Right lobe of liver (tissue), 6 donors: ENCODE measurements around the gene B3GLCT. TPM values are rescaled to one million over a fixed set of nuclear protein-coding genes. Genes with fewer than 3 reads are reported as not detected.

Source experiments
- ATAC-seq, 4 donors: fragments of 200-7000 bp; cut with Tn5 transposase; one replicate each; pipeline ENCODE4 v1.9.1; 2020; ENCODE audit warnings: mild to moderate bottlenecking in 4 of 4, moderate library complexity in 4 of 4
- DNase-seq, 3 donors: peaks; one replicate each; pipeline ENCODE4 v3.0.0-alpha.2; 2020
- H3K27ac ChIP-seq, 3 donors: fragments of 200-600 bp; one replicate each; pipeline ENCODE4 v1.8.0; 2022
- H3K27me3 ChIP-seq, 2 donors: fragments of 200-600 bp; one replicate each; pipeline ENCODE4 v1.8.0; 2022
- H3K36me3 ChIP-seq, 4 donors: fragments of 200-600 bp; sonication (generic) in 1 of 4; one replicate each; pipeline versions ENCODE4 v1.5.1 to v1.8.0; 2017 to 2022; ENCODE audit warnings: control low read depth in 1 of 4
- H3K4me1 ChIP-seq, 4 donors: fragments of 200-600 bp; sonication (generic) in 1 of 4; one replicate each; pipeline versions ENCODE4 v1.5.1 to v1.8.0; 2017 to 2022; ENCODE audit warnings: control low read depth in 1 of 4
- H3K4me3 ChIP-seq, 3 donors: fragments of 200-600 bp; one replicate each; pipeline ENCODE4 v1.8.0; 2022
- H3K9me3 ChIP-seq, 4 donors: fragments of 200-600 bp; sonication (generic) in 1 of 4; one replicate each; pipeline versions ENCODE4 v1.5.1 to v1.8.0; 2017 to 2022; ENCODE audit warnings: control low read depth in 1 of 4
- CTCF ChIP-seq, 4 donors: fragments of 200-600 bp in 3 of 4; fragments of 450-650 bp in 1 of 4; IDR thresholded peaks; one replicate each; pipeline versions ENCODE4 v1.5.1 to v1.8.0; 2016 to 2022; ENCODE audit warnings: antibody characterized with exemption in 4 of 4, mild to moderate bottlenecking in 2 of 4
- POLR2A ChIP-seq: fragments of 450-650 bp; IDR thresholded peaks from one replicate; pipeline ENCODE4 v1.6.1; 2017; ENCODE audit warnings: antibody characterized with exemption, mild to moderate bottlenecking
- WGBS: methylation state at CpG from one replicate; pipeline ENCODE4 v1.1.6; 2018; ENCODE audit warnings: low coverage, low lambda C conversion rate; ENCODE audit not compliant: insufficient coverage; ENCODE audit errors: missing lambda C conversion rate; 5-methylcytosine and 5-hydroxymethylcytosine counted together
- intact Hi-C, 2 donors: fragments of 100-400 bp; cut with DNase I; formaldehyde crosslinking; loops; one replicate each; pipeline versions ENCODE4 v1.11.2 to v1.14.1; 2022
- total RNA-seq, 6 experiments: library from RNA; depleted of rRNA in 2 of 6; stranded (reverse); fragments of >200 nt in 2 of 6; fragmentation: NEBNext Ultra II Directional in 3 of 6; extraction: Animal tissue kit (Norgen Biotek cat#: 25700) in 3 of 6; gene quantifications; one replicate each; pipeline versions ENCODE4 v1.1.0 to v1.2.4, GENCODE V29; 2016 to 2023
- donor health status: DM: no; HTN: yes; CAD: no.
- donor health status: DM: no; HTN: no; CAD: no.
- donor health status: DM: no; HTN: no; CAD: no.
- donor health status: DM: no; HTN: yes; CAD: no.
- donor health status: DM: no; HTN: yes; CAD: no.

Gene B3GLCT
- total RNA-seq, 6 experiments from 2014 or later: 2.7 to 3.6 (median 3.0) TPM

GRCh38 chr13:31207661-31208552 lies 8.1 kb downstream of the B3GLCT start:
- TF ChIP-seq POLR2A (no peak), CTCF (IDR thresholded peaks at IDR 0.05) (no peak)
- no peaks in the 10 kb centered on the region for H3K27me3 ChIP-seq
- ATAC-seq: peak in 3 of 4 donors; percentile 28 to 52 (median 33)
- WGBS: 57% methylated on average over 12 of the region's 15 CpGs
- no peaks in the 10 kb centered on the region for H3K4me1 ChIP-seq
- DNase-seq: no peak
- no peaks in the 10 kb centered on the region for H3K9me3 ChIP-seq
- no peak overlapping the region for H3K4me3 ChIP-seq
- intact Hi-C loops: no loop called here
- H3K36me3 ChIP-seq: no peaks in the 10 kb centered on the region
- H3K27ac ChIP-seq: no peak overlapping the region

- no peak for TF ChIP-seq POLR2A
- TF ChIP-seq CTCF (IDR thresholded peaks at IDR 0.05): no peak
- intact Hi-C loops: no loop called here
- 73% methylated on average over 8 of the region's 12 CpGs for WGBS
- no peaks in the 10 kb centered on the region for H3K27me3 ChIP-seq
- no peak overlapping the region for H3K27ac ChIP-seq
- H3K36me3 ChIP-seq: no peaks in the 10 kb centered on the region
- H3K9me3 ChIP-seq: no peaks in the 10 kb centered on the region
- no peak for ATAC-seq
- no peak for DNase-seq
- H3K4me1 ChIP-seq: no peaks in the 10 kb centered on the region
- no peak overlapping the region for H3K4me3 ChIP-seq
These were observed 8.9 kb downstream of the B3GLCT start for GRCh38 chr13:31208559-31209122.

- no peak overlapping the region for H3K27ac ChIP-seq
- TF ChIP-seq CTCF (IDR thresholded peaks at IDR 0.05) (no peak), POLR2A (no peak)
- DNase-seq: no peak
- H3K4me1 ChIP-seq: no peaks in the 10 kb centered on the region
- H3K9me3 ChIP-seq: no peaks in the 10 kb centered on the region
- intact Hi-C loops: no loop called here
- H3K27me3 ChIP-seq: no peaks in the 10 kb centered on the region
- WGBS: 47% methylated on average over 5 of the region's 8 CpGs
- H3K36me3 ChIP-seq: no peaks in the 10 kb centered on the region
- peak; percentile 34 to 49 (median 40) for ATAC-seq
- H3K4me3 ChIP-seq: no peak overlapping the region
These were observed 9.5 kb downstream of the B3GLCT start for GRCh38 chr13:31209172-31209840.

GRCh38 chr13:31209841-31210210 lies 10.1 kb downstream of the B3GLCT start:
- H3K36me3 ChIP-seq: no peaks in the 10 kb centered on the region
- no peak overlapping the region for H3K27ac ChIP-seq
- TF ChIP-seq CTCF (IDR thresholded peaks at IDR 0.05): no peak
- TF ChIP-seq POLR2A: no peak
- DNase-seq: no peak
- no peaks in the 10 kb centered on the region for H3K4me1 ChIP-seq
- H3K4me3 ChIP-seq: no peak overlapping the region
- no peaks in the 10 kb centered on the region for H3K27me3 ChIP-seq
- intact Hi-C loops: no loop called here
- no peaks in the 10 kb centered on the region for H3K9me3 ChIP-seq
- ATAC-seq: no peak
- WGBS: 64% methylated on average over 4 of the region's 4 CpGs
